Fibroblast of skin of left quadriceps (primary cell): ENCODE measurements around the gene TSPAN18.

Experiments used
- DNase-seq, 2 experiments: peaks; one replicate each; pipeline ENCODE4 v3.0.0-alpha.2; 2013; ENCODE audit warnings: low read depth in 2 of 2

TSPAN18 gene

DNA sequence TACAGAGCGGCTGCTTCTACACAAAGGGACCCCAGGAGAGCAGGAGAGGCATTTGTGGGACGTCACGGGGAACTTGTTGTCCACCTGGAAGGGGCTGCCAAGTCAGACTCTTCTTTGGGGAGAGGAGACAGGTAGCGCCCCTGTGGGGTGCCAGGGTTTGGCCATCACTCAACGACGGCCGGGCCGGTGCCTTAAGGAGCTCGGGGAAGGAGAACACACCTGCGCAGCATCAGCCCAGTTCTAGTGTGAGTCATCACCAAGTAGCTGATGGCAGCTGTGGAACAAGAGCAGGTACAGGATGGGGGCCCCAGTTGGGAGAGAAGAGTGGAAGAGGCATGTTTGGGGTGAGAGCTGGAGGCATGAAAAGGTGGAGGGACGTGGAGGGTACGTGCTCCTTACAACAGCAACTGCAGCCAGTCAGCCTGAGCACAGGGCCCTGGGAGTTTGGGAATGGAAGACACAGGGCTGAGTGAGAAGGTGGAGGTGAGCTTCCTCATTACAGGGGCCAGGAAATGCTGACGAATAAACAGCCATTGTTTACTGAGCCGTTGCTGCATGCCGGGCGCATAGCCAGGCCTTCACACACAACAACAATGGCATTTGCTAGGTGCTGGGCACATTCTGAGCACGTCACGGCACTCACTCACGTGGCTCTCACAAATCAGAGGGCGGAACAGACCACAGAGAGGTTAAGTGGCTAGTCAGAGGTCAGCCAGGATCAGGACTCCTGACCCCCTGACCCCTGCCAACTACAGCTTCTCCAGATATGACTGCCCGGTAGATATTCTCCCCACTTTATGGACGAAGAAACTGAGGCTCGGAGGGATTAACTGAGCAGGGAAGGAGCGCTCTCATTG is 253.0 kb downstream of the TSPAN18 start:
- no peak for DNase-seq

DNA sequence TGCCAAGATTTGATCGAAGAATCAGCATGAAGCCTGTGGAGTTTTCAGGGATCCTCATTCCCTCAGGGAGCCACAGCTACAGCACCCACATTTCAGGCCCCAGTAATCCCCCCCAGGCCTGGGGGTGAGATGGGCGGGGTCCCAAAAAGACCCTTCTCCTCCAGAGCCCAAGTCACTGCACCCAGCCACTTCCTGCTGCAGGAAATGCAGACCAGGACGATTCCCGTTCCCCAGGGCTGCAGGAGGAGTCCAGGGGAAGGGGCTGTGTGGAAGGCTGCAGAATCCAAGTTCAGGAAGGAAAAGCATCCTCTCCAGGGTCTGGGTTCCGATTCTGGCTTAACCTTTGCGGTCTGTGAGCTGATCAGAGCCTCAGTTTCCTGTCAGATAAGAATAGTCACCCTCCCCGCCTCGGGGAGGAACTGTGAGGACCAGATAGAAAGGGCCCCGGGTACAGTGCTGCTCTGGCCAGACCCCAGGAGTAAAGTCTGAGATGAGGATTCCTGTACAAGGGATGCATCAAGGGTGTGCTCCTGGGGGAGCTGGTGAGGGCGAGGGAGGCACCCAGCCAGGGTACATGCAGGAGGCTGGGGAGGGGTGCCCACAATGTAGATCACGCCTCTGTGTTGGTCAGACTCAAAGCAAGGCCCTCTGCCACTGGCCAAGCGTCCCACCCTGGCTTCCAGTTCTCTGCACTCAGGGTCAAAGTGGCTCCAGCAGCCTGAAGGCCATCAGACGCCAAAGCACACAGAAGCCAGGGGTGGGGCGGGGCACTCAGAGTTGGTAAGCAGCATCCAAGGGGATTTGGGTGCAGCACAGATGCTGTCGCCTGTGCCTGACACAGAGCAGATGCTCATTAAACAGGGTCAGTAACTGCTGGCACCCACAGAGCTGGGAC is 254.0 kb downstream of the TSPAN18 start:
- DNase-seq, result no peak
